ENCODE results near the gene ERCC8.
"Not testable (repeated sequence)": the region's sequence is repeated elsewhere in the genome, so short reads cannot be mapped to it uniquely, and the experiment has no call there.

The ERCC8 gene

DNA sequence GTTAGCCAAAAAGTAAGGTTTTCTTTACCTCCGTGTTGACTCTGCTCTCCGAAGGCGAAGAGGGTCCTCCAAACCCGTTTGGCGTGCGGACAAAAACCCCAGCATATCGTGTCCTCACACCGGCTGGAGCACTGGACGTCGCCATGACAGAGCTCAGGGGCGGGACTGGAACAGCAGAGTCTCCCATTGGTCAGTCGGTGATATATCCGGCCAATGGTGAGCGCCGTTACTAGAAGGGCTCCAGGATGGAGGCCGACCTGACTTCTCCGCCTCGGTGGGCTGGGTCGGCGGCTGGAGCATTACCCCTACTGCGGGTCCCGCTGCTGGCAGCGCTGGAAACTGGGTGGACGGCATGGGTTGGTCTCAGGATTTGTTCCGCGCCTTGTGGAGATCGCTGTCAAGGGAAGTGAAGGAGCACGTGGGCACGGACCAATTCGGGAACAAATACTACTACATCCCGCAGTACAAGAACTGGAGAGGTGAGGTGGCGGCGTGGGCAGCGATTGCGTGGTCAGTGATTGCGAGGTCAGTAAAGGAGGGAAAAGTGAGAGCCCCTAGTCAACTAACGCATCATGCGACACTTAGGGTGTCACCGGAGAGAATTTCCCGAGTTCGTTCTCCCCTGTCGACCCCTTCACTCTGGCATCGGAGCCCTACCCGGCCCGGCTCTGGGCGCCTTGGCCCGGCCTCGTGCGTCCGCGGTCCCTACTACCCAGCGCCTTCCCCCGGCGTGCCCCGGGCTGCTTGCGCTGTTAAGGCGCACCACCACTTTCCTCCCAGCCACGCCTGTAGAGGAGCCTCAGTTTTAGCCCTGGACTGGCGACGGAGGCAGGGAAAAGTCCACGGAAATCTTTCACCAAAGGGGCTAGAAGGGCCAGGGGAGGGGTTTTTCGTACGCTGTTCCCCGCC lies at the start of gene ERCC8, which contains the start of gene NDUFAF2:
Gene ERCC8, minus strand, starts transcription at position 167 of the 909 bp plus-strand sequence. Its CDS starts 62 bp downstream, at position 105.
Gene NDUFAF2, plus strand, starts transcription at position 302 of the 909 bp plus-strand sequence. Its CDS starts 51 bp downstream, at position 353.
- DNase-seq: peak; percentile 89

DNA sequence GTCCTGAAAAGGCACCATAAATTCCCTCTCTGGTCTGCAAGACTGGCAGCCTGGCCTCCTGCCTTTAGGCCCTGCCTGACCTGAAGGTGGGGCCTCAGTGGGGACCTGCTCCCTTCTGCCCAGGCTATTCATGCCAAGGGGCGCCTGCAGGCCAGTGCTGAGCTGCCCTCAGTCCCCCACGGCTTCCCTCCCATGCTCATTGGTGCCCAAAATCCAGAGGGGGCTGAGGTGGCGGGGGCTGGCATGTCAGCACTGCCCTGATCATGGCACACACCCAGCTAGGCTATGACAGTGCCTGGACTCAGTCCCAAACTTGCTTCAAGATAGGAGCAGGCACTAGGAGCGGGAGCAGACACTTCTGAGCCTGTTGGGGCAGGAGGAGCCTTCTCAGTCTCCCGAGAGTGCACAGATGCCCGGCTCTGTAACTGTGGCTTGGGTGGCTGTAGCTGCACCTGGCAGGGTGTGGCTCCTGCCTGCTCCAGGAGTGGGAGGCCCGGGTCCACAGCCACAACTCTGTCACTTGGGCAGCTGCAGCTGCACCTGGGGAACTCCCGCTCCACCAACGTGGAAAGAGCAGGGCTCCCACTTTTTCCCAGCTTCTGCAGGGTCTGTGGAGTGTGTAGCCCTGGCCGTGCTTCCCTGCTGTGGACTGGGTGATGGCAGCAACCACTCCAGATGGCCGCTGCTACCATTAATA lies 49.2 kb upstream of the ERCC8 start:
- DNase-seq: no peak

DNA sequence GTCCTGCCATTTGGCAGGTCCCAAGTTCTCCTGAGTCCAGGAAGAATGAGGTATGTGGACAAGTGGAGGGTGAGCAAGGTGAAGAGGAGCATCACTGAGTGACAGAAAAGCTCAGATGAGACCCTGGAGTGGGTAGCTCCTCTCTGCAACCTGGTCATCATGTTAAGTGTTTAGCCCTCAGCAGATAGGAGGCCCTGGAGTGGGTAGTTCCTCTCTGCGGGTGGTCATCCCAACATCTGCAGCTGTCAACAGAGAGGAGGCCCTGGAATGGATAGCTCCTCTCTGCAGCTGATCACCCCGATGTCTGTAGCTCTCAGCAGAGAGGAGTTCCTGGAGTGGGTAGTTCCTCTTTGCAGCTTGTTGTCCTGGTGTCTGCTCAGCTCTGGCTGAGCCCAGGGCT lies 48.6 kb upstream of the ERCC8 start:
- no peak for DNase-seq

DNA sequence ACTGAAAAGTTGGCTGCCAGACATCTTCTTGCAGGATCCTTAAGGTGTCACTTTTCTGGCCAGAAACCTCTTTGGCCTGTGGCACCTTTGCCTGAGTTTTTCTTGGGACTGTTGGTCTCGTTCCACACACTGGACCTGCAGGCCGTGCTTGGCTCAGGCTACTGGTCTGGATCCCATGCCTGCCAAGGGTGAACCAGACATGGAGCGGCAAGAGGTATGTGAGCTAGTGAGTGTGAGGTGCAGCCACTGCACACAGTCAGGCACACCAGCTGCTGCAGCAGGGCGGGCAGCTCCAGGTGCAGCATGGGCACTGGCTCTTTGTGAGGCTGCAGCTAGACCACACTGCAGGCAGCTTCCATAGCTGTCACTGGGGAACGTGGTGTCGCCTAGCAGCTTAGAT lies 48.0 kb upstream of the ERCC8 start:
- DNase-seq: no peak

- DNase-seq: no peak
Observed at GRCh38 chr5:60989790-60990189, 44.9 kb upstream of the ERCC8 start.

DNA sequence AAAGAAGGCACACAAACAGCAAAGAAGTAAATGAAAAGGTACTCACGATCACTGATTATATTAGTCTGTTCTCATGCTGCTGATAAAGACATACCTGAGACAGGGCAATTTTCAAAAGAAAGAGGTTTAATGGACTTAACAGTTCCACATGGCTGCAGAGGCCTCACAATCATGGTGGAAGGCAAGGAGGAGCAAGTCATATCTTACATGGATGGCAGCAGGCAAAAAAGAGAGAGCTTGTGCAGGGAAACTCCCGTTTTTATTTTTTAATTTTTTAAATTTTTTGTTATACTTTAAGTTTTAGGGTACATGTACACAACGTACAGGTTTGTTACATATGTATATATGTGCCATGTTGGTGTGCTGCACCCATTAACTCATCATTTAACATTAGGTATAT lies 37.3 kb upstream of the ERCC8 start:
- not testable (repeated sequence) for DNase-seq

DNA sequence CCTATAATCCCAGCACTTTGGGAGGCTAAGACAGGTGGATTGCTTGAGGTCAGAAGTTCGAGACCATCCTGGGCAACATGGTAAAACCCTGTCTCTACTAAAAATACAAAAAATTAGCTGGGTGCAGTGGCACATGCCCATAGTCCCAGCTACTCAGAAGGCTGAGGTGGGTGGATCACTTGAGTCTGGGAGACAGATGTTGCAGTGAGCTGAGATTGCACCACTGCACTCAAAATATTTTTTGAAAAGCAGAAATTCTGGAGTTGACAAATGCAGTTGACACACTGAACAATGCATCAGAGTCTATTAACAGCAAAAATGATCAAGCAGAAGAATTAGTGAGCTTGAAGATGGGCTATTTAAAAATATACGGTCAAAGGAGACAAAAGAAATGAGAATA lies 35.6 kb upstream of the ERCC8 start:
- no peak for DNase-seq

- DNase-seq: no peak
Observed at GRCh38 chr5:60978968-60979367, 34.1 kb upstream of the ERCC8 start.

DNA sequence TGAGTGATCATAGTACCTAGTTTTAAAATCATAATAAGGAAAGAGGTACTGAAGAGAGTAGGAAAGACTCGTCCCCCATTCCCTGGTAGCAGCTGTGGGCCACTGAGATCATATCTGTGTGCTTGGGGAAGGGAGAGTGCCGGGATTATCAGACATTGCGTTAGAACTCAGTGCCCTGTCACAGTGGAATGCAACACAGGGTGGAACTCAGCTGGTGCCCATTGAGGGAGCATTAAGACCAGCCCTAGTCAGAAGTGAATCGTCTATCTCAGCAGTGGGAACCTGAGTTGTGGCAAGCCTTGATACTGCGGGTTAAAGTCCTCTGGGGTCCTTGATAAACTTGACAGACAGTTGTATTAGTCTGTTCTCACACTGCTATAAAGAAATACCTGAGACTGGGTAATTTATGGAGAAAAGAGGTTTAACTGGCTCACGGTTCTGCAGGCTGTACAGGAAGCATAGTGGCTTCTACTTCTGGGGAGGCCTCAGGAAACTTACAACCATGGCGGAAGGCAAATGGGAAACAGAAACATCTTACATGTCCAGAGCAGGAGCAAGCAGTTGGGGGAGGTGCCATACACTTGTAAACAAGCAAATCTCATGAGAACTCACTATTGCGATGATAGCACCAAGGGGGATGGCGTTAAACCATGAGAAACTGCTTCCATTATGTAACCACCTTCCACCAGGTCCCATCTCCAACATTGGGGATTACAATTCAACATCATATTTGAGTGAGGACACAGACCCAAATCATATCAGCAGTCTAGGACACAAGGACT lies 33.3 kb upstream of the ERCC8 start:
- no peak for DNase-seq

DNA sequence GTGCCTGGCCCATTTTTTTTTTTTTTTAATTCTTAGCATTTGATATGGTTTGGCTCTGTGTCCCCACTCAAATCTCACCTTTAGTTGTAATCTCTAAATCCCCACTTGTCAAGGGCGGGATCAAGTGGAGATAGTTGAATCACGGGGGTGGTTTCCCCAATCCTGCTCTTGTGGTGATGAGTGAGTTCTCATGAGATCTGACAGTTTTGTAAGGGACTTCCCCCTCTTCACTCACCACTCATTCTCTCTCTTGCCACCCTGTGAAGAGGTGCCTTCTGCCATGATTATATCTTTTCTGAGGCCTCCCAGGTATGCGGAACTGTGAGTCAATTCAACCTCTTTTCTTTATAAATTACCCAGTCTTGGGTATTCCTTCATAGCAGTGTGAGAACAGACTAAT lies 27.4 kb upstream of the ERCC8 start:
- DNase-seq: peak; percentile 56

DNA sequence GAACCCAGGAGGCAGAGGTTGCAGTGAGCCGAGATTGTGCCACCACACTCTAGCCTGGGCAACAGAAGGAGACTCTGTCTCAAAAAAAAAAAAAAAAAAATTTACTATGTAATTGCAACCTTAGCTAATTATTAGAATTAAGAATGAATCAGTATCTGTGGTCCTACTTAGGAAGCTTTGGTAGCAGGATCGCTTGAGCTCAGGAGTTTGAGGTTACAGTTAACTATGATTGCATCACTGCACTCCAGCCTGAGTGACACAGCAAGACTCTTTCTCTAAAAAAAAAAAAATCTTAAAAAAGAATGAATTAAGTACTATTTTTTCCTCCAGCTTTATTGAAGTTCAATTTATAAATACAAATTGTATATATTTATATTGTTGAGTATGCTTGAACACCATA lies 16.8 kb upstream of the ERCC8 start:
- no peak for DNase-seq

GRCh38 chr5:60960591-60960990 lies 15.7 kb upstream of the ERCC8 start:
- DNase-seq: no peak

GRCh38 chr5:60959156-60959555 lies 14.3 kb upstream of the ERCC8 start:
- no peak for DNase-seq

GRCh38 chr5:60958712-60959111 lies 13.8 kb upstream of the ERCC8 start:
- DNase-seq: no peak

DNA sequence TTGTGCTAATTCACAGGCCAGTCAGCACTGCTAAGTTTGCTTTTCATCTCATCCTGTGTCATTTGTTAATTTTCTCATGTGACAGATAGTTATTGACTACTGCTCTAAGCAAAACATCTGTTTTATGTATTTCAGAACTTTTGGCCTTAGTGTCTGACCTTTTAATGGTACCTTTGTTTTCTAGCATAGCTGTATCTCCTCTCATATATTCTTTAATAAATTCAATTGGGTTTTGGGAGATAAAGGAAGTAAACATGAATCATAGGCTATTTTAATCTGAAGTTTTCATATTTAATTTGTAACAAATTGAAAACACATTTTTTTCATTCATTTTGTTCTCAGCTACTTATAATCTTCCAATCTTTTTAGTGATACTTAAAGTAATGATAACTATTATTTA lies 13.2 kb upstream of the ERCC8 start:
- DNase-seq: no peak

DNA sequence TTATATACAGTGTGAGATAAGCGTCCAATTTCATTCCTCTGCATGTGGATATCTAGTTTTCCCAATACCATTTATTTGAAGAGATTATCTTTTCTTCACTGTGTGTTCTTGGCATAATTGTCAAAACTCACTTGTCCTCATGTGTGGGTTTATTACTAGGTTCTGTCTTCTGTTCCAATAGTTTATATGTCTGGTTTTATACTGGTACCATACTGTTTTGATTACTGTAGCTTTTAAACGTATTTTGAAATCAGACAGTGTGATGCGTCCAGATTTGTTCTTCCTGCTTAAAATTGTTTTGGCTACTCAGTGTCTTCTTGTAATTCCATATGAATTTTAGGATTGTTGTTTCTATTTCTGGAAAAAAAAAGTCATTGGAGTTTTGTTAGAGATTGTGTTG lies 10.4 kb upstream of the ERCC8 start:
- DNase-seq: no peak

DNA sequence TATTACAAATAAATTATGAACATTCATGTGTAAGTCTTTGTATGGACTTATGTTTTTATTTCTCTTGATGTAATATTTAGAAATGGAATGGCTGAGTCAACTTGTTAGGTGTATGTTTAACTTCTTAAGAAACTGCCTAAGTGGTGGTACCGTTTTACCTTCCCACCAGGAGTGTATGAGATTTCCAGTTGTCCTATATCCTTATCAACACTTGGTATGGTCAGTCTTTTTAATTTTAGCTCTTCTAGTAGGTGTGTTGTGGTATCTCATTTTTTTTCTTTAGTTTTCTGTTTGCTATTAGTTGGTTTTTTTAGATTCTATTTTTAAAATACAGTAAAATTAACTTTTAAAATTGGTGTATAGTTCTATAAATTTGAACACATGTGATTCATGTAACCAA lies 3.9 kb upstream of the ERCC8 start:
- DNase-seq: no peak

DNA sequence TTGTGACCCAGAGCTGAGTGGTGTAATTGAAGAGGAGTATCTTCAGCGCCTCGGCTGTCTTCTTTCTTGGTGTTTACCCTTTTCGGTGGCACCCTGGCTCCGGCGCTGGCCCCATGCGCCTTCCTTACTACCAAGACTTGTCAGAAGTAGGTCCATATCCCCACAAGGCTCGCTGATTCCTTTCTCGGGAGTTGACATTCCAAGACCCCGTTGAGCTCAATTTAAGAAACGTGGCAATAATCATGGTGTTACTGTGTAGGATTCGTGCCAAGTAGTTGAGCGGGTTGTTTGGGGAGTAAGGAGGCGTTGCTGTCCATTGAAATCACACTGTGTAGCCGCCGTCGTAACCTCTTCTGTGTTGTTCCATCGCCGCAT lies 930 bp upstream of the ERCC8 start:
- no peak for DNase-seq

GRCh38 chr5:60943624-60944023 lies 1.2 kb downstream of the ERCC8 start:
- DNase-seq: no peak

DNA sequence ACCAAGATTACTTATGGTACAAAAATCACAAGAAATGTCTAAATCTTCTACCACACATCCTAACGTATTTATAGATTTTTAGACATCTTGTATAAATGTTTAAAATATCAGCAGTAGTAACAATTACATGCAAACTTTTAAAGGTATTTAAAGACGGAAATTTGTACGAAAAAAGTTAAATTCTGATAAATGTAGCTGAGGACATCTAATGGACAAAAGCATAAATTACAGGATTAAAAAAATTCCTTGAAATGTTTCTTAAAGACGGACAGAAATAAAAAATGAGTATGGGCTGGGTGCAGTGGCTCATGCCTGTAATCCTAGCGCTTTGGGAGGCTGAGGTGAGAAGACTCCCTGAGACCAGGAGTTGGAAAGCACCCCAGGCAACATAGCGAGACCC lies 15.8 kb downstream of the ERCC8 start:
- no peak for DNase-seq

- no peak for DNase-seq
Observed at GRCh38 chr5:60927450-60927849, 17.4 kb downstream of the ERCC8 start.

DNA sequence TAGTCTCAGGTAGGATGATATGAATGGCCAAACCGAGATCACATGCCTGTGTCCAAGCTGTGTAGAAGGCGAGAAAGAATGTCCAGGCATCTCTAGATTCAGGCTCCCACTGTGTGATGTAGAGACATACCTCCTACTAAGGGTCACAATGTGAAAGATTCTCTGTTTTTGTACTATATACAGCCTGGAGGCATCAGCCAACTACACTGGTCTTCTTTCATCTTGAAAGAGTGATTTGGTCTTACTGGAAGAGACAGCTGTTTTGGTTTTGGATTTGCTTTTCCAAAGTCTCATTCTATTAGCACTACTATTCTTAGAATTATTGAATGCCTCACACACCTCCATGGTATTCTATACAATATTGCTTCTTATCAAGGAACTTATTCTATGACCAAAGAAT lies 26.4 kb downstream of the ERCC8 start:
- no peak for DNase-seq

DNA sequence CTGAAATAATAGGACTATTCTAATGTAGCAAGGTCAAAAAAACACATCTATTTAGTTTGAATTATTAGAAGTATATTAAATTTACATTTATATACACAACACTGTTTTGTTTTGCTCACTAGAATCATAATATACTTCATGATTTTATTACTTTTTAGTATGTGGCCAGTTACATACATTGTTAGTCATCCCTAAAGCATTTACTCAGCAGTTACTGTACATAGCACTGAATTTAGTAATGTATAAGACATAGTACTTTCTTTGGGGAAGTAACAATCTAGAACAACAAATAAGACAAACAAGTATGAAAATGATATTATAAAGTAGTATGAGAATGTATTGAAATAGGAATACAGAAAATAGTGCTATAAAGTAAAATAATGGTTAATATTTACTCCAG lies 28.2 kb downstream of the ERCC8 start:
- no peak for DNase-seq
